ENCODE results near the gene PAIP2B. TPM values are rescaled to one million over a fixed set of nuclear protein-coding genes. Genes with fewer than 3 reads are reported as not detected.
"Not testable (repeated sequence)": the region's sequence is repeated elsewhere in the genome, so short reads cannot be mapped to it uniquely, and the experiment has no call there.

Gene PAIP2B
- polyA plus RNA-seq, 1 donor = 21.6 TPM

- peak; percentile 29 for DNase-seq
These were observed 3.1 kb downstream of the PAIP2B start for GRCh38 chr2:71223767-71224333.

- peak; percentile 6 for DNase-seq
These were observed 6.2 kb downstream of the PAIP2B start for GRCh38 chr2:71220743-71221142.

GRCh38 chr2:71216501-71216900 lies 10.4 kb downstream of the PAIP2B start:
- no peak for DNase-seq

DNA sequence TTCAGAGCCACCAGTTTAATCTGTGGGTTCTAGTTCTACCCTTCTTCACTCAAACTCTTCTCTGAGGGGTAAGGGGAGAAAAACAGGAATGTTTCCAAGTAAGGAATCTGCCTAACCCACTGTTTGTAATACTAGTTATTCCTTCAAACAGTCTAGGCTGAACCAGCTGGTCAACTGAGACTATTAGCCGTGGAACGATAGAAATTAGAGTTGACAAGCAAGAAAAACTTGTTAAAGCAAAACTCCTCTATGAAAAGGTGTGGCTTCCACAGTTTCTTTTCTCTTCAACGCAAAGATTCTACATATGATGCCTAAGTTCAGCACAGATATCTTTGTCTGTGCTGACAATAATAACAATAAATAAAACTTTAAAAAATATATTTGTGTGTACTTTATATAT lies 11.5 kb downstream of the PAIP2B start:
- DNase-seq = no peak

DNA sequence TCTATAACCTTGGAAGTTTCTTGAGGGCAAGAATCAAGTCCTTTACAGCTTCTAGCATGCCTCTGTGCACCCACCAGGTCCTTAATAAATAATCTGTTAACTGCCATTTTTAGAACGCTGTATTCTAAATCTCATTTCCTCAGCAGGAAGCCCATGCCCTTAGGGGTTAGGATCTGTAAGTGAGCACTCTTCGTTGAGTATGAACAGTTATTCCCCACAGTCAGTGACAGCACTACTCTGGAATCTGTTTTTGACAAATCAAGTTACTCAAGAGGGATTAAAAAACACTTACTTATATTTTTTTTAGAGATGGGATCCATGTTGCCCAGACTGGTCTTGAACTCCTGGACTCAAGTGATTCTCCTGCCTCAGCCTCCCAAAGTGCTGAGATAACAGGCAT lies 14.6 kb downstream of the PAIP2B start:
- DNase-seq = no peak

- no peak for DNase-seq
These were observed 16.6 kb downstream of the PAIP2B start for GRCh38 chr2:71210292-71210691.

- DNase-seq = no peak
These were observed 18.1 kb downstream of the PAIP2B start for GRCh38 chr2:71208756-71209155.

- no peak for DNase-seq
These were observed 19.3 kb downstream of the PAIP2B start for GRCh38 chr2:71207601-71208000.

- DNase-seq = no peak
These were observed 20.6 kb downstream of the PAIP2B start for GRCh38 chr2:71206271-71206670.

- no peak for DNase-seq
These were observed 35.3 kb downstream of the PAIP2B start for GRCh38 chr2:71191570-71191943.

DNA sequence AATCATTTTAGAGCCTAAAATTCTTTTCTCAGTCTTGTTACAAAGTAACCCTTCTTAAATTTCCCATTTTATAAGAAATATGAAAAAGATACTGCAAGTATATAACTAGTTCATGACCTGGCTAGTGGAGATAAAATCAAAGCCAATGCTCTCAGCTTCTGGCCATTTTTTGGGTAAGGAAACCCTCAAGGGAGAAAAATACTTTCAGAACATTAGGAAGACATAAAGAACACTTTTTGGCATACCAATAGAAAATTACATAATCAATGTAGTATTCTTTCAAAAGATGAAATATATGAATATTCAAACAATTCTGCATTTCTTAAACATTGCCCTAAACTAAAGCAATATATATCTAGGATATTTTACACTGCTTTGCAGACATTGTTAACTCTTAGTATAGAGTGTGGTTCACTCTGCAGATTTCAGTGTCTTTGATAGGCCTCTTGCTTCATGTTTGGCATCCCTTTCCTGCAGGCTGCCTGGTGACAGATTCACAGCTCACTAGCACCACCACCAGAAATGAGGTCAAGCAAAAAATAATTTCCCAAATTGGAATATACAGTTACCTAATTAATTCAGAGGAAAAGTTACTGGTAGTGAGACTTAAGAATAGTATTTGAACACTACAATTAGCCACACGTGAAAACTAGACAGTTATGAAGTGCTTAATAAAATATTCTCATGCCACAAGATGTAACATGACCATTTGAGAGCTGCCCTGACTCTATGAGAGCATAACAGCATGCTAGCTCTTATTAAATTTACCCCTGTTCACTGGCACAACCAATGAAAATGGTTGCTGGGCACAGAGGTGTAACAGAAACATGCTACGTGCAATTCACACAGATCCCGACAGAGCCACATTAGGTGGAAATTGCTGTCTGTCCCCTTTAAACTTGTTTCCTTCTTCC lies 36.0 kb downstream of the PAIP2B start:
- no peak for DNase-seq

DNA sequence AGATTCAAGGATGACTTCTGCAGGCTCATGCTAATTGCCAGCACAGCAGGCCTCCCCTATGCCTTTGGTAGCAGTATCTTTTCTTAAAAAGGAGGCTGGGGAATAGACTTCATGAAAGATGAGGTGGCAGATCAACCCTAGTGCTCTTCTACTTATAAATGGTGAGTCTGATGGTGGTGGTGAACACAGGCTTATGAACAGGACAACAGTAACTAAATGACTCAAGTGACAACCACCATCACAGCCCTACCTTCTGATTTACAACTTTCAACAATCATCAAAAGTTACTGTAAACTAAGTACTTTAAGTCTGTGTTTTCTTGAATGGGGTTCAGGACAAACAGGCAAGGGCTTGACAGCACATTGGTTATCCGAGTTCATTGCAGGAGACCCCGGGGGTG lies 39.3 kb downstream of the PAIP2B start:
- DNase-seq = no peak

DNA sequence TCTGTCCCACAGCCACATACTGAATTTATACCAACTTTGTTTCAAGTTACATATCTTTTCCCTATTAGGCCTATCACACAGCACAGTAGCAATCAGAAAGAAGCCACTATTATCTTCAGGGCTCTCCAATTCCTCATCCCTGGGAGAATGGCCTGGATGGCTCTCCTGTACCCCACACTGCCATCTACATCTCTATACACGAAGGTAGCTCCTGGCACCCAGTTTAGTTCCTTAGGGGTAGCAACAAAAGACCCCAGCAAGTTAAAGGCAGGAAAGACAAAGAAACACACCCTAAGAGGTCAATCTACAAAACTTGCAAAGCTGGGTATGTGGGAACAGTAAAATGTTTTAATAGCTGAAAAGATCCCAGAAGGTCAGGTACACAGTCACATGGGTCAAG lies 39.9 kb downstream of the PAIP2B start:
- DNase-seq = no peak

DNA sequence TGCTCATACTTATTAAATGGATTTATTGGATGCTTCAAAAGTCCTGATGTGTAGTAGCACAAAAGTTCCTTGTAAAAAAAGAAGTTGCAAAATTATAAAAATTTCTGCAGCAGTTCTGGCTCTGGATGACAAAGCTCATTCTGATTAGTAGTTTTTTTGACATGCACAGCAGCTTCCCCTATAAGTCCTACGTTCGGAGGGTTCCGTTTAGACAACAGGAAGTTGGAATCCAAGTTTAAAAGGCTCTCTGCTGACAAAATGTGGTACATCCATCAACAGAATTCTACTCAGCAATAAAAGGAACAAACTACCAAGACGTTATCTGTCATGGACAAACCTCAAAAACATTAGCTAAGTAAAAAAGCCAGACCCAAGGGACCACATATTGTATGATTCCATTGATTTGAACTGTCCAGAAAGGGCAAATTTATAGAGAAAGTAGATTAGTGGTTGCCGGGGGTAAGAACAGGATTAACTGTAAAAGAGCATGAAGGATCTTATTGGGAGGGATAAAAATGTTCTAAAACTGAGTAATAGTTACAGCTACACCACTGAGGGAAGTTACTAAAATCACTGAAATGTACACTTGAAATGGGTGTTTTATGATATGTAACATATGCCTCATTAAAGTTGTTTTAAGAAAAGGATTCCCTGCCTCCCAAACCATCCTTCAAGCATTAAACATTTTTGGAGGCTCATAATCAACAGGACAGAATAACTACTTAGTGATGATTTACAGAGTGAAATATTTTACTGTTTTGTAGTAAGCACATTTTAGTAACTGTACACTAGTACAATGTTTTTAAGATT lies 43.4 kb downstream of the PAIP2B start:
- DNase-seq = not testable (repeated sequence)

DNA sequence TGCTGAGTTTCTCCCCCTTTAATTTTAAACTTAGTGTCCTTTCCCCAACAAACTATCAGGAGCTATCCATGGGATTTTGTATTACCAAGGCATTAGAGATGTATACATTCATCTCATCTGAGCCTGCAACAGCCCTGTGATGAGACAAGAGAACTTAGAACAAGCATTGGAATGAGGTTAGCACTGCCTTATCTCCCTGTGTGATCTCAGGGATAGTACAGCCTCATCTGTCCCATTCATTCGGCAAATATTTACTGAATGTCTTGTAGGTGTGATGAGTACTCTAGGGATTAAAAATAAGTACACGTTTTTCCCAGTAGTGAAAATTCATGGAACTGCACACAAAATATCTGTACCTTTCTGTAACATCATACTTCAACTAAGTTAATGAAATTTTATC lies 45.6 kb downstream of the PAIP2B start:
- DNase-seq = no peak

GRCh38 chr2:71178836-71179235 lies 48.1 kb downstream of the PAIP2B start:
- DNase-seq = not testable (repeated sequence)

DNA sequence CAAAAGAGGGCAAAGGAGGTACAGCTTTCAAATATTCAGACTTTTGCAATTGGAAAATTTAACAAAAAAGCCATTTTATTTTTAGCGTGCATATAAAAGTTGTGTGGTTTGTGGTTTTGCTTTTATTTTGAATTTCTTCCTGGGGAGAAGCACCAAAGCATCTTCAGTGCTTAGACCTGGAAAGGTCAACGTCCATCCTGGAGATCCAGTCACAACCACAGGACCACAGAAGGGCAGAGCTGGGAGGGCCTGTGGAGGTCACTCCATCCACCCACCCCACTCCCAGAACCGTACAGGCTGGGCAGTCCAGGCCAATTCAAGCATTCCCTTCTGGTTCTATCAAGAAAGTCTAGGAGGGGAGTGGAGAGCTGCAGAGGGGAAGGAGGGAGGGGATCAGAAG lies 52.7 kb downstream of the PAIP2B start:
- no peak for DNase-seq

DNA sequence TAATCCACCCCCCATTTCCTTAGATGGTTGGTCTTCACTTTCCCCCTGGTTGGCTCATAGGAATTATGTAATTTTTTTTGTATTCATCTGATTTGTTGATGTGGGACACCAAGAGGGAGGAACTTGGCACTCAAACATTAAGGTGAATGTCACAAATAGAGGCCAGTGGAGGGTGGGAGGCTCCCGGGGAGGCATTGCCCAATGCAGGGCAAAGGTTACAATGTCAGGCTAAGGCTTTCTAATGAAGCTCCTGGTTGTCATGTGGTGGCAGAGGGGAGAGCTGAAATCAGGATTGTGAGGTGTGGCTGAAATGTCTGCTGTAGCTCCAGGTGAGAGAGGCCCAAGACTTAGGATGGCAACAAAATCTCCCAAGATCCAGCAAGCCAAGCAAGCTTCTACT lies 53.8 kb downstream of the PAIP2B start:
- DNase-seq = no peak

GRCh38 chr2:71166812-71167211 lies 60.1 kb downstream of the PAIP2B start:
- DNase-seq = no peak

DNA sequence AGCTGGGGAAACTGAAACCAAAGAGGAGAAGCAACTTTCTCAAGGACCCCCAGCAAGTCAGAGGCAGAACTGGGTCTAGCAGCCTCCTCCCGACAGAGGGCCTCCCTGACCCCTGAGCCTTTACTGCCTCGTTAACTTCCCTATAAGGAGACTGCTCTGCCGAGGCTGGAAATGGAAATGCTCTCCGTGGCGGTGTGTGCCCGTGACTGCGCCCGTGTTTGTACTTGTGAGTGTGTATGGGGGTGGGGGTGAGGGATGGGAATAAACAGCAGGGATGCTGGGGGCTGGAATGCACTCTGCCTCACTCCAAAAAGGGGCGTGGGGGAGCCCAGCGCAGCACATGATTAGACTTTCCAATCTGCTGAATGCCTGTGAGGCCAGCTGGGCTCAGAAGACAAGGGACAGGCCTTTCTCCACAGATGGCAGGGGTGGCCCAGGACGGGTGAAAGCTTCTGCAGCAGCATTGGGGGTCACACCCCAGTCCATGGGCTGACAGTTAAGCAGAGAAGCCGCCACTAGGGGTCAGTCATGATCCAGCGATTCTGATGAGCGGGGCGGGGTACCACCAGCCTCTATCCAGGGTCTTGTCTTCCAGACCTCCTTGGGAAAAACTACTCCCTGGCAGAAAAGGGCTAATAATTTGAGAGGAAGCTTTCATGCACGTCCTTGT lies 69.6 kb downstream of the PAIP2B start:
- DNase-seq = peak; percentile 53

GRCh38 chr2:71156573-71156972 lies 70.3 kb downstream of the PAIP2B start:
- peak; percentile 47 for DNase-seq

DNA sequence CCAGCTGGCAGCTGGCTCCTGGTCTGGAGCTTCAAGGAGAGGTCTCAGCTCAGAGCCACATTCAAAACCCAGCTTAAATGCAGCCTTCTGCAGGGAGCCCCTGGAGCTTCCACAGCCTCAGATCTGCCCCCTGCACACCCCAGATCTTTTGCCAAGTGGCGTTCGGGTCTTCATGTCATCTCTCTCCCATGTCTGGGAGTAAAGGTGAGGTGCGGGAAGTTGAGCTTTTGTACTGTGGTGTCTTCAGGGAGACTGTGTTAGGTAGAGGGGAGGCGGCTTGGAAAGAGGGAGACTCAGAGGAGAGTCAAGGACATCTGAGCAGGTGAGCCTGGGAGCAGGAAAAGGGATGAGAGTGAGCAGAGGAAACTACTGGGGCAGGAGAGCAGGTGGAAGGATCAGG lies 71.1 kb downstream of the PAIP2B start:
- no peak for DNase-seq

Measured in left kidney (tissue), 2 donors.